Ramos (cell line): ENCODE data around the gene KCNK7.

ENCODE experiments used
- in situ Hi-C: fragments of 300-500 bp; cut with MboI; formaldehyde crosslinking; loops from one replicate; pipeline ENCODE4 v1.14.3; 2022; ENCODE audit warnings: low sequenced_read_pairs; ENCODE audit not compliant: unreplicated experiment

The KCNK7 gene

GRCh38 chr11:65590240-65590738 lies 5.3 kb downstream of the KCNK7 start:
- in situ Hi-C loops = no loop called here

- in situ Hi-C loops = no loop called here
Measured at GRCh38 chr11:65589444-65590239, 6.0 kb downstream of the KCNK7 start.

DNA sequence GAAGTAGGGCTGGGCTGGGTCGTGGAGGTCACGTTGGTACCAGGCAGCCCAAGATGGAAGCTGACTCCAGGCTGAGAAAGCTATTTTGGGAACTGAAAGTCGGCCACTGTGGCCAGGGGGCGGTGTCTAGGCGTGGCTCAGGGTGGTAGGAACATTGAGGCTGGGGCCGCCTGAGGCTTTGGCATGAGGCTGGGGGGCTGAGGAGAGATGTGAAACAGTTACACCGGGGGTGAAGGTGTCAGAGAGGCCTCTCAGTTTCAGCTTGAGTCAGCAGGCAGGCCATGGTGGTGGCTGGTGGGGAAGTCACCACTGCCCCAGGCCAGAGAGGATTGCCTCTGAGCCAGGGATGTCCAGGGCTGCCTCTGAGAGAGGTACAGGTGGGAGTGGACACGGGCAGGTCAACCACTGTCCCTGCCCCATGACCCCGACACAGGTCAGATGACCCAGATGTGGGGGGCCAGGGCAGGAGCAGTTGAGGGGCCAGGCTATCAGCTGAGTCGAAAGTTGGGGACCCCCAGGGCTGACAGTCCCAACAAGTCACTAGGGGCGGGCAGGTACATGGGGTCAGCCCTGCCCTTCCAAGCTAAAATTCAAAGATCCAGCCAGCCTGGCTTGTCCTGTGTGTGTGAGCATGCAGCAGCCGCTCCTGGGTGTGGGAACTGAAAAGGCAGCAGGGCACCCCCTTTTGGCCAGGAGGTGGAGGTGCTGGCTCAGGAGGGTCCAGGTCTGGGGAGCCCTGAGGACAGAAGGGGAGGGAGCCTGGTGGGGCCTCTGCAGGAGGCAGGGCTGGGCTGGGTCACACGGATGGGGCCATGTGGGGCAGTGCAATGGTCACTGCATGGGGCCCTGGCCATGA lies 7.2 kb downstream of the KCNK7 start:
- in situ Hi-C loops = no loop called here

- in situ Hi-C loops = no loop called here
Measured at GRCh38 chr11:65586676-65587075, 8.9 kb downstream of the KCNK7 start.

DNA sequence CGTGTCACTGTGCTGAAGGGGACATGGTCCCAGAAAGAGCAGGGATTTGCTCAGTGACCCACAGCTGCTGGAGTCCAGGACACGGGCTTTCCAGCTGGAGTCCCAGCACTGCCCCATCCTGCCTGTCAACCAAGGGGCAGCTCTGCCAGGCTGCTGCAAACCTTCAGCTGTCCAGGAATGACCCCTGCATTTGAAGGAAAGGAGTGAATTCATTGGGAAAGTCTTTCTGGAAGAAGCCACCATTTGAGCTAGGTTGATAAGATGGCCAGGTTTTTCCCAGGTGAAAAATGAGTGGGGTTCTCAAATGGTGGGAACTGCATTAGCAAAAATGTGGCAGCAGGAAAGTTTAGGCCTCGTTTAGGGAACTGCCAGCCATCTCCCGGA lies 9.4 kb downstream of the KCNK7 start:
- in situ Hi-C loops = no loop called here

- in situ Hi-C loops = no loop called here
Measured at GRCh38 chr11:65585396-65586246, 10.0 kb downstream of the KCNK7 start.

DNA sequence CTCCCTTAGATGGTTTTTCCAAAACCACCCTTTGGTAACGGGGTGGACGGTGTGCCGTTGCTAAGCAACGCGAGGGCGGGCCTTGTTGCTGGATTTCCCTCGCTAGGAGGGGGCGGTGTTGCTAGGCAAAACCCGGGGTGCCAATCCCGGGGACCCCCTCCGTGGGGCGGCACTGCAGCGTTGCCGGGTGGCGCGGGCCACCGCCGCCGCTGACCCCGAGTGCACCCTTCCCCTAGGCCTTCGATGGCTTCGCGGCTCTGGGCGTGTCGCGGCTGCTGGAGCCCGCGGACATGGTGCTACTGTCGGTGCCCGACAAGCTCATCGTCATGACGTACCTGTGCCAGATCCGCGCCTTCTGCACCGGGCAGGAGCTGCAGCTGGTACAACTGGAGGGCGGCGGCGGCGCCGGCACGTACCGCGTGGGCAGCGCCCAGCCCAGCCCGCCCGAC lies 10.9 kb downstream of the KCNK7 start:
- in situ Hi-C loops = no loop called here

- in situ Hi-C loops = no loop called here
Measured at GRCh38 chr11:65584106-65584505, 11.5 kb downstream of the KCNK7 start.

- in situ Hi-C loops = no loop called here
Measured at GRCh38 chr11:65583589-65583988, 12.0 kb downstream of the KCNK7 start.

GRCh38 chr11:65581928-65582327 lies 13.7 kb downstream of the KCNK7 start:
- in situ Hi-C loops = no loop called here

DNA sequence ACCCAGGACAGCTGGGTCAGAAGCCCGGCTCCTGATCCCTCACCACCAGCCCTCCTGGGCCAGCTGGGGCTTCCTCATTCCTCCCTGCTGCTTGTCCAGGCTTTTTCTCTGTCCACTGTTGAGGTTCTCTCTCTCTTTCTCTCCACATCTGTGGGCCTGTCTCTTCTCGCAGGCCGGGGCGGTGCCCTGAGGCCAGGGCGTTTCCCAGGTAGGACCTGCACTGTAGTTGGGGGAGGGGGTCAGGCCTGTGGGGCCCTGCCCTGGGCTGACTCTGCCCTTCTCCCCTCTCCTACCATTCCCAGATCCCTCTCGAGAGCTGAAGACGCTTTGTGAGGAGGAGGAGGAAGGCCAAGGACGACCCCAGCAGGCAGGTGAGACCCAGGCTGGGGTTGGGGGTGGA lies 14.8 kb downstream of the KCNK7 start:
- in situ Hi-C loops = no loop called here

- in situ Hi-C loops = no loop called here
Measured at GRCh38 chr11:65580031-65580692, 15.4 kb downstream of the KCNK7 start.

- in situ Hi-C loops = no loop called here
Measured at GRCh38 chr11:65579291-65579690, 16.3 kb downstream of the KCNK7 start.

- in situ Hi-C loops = no loop called here
Measured at GRCh38 chr11:65578667-65579066, 16.9 kb downstream of the KCNK7 start.

- in situ Hi-C loops = no loop called here
Measured at GRCh38 chr11:65578134-65578533, 17.5 kb downstream of the KCNK7 start.

DNA sequence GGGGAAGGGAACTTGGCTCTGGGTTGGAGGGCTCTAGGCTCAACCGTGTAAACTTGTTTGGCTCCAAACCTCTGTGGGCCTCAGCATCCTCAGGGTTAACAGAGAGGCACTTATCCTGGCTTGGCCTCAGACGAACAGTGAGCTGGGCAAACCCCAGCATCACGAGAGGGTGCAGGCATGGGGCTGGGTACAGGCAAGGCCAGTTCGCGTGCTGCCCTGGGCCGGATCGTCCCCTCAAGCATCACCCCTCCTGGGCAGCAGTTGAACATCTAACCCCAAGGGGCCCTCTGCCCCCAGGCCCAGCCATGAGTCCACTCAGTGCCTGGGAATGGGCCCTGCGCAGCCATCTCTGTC lies 17.9 kb downstream of the KCNK7 start:
- in situ Hi-C loops = no loop called here

DNA sequence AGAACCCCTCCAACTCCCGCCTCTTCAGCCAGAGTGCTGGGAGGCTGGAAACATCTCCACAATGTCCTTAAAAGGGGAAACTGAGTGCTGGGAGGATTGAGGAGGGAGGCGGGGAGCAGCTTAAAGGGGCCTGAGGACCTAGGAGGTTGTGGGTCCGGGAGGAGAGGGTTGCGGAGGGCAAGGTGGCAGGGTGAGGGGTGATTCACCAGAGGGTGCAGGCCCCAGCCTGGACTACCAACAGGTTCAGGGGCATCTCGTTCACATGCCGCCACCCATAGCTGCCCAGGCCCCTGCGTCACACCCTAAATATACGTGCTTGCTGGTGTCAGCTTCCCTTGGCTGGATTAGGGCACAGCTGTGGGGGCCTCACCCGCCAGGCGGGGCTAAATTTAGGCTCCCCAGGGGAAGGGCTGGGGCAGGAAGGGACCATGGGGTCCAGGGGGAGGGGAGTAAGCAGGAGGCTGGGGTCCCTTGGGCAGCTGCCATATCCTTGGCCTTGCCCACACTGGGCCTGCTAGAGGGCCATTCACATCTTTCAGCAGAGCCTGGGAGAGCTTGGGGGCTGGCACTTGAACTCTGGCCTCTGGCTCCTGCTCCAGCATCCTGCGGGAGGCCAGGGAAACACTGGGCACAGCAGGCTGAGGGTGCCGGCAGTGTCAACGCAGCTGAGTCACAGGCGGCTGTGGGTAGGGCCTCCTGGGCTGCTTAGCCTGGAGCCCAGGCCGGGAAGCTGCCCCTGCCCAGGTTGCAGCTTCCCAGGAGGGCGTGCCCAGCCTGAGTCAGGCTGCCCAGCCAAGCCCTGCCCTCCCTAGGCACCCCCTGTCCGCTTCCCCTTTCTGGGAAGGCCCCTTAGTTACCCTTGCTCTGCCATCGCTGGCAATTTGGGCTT lies 18.5 kb downstream of the KCNK7 start:
- in situ Hi-C loops = no loop called here

- in situ Hi-C loops = no loop called here
Measured at GRCh38 chr11:65576232-65576866, 19.3 kb downstream of the KCNK7 start.
